Activated CD8-positive, alpha-beta T cell treated with anti-CD3 and anti-CD28 coated beads for 36 hours (primary cell): Measurements from ENCODE around the gene PDE6H. TPM values are rescaled to one million over a fixed set of nuclear protein-coding genes. Genes with fewer than 3 reads are reported as not detected.

ENCODE experiments used
- ATAC-seq: fragments of 200-7000 bp; cut with Tn5 transposase; one replicate; pipeline ENCODE4 v1.10.0; 2021; ENCODE audit warnings: mild to moderate bottlenecking, moderate library complexity
- CTCF ChIA-PET: fragments of 350-600 bp; sonication (Branson Sonifier 250); formaldehyde crosslinking; loops from one replicate; lab custom pipeline; 2021; ENCODE audit warnings: antibody characterized with exemption; lab: Charles Lee
- POLR2A ChIA-PET: fragments of 350-600 bp; sonication (Branson Sonifier 250); formaldehyde crosslinking; loops from one replicate; lab custom pipeline; 2021; ENCODE audit warnings: antibody characterized with exemption; lab: Charles Lee
- DNase-seq: peaks from one replicate; pipeline ENCODE4 v3.0.0-alpha.2; 2020
- H3K27ac Mint-ChIP-seq: one replicate; pipeline ENCODE4 v1.8.0; 2021; ENCODE audit warnings: mild to moderate bottlenecking, mixed read lengths
- H3K27me3 Mint-ChIP-seq: one replicate; pipeline ENCODE4 v1.8.0; 2021; ENCODE audit warnings: mixed read lengths
- H3K36me3 Mint-ChIP-seq: one replicate; pipeline ENCODE4 v1.8.0; 2021; ENCODE audit warnings: low read depth, mixed read lengths
- H3K4me1 Mint-ChIP-seq: one replicate; pipeline ENCODE4 v1.8.0; 2021; ENCODE audit warnings: low read depth, mixed read lengths
- H3K4me3 Mint-ChIP-seq: one replicate; pipeline ENCODE4 v1.8.0; 2021; ENCODE audit warnings: mild to moderate bottlenecking, moderate library complexity, mixed read lengths
- H3K9me3 Mint-ChIP-seq: one replicate; pipeline ENCODE4 v1.8.0; 2021; ENCODE audit warnings: mixed read lengths
- intact Hi-C: fragments of 100-400 bp; cut with micrococcal nuclease; formaldehyde crosslinking; loops from one replicate; pipeline ENCODE4 v1.10.0; 2022
- total RNA-seq, 2 experiments: library from RNA; stranded (reverse); gene quantifications; one replicate each; pipeline ENCODE4 v1.2.3, GENCODE V29; 2021
- TF ChIP-seq, protein P1 (sequence below): fragments of 200-600 bp; IDR thresholded peaks from one replicate; pipeline ENCODE4 v1.8.0; 2022; ENCODE audit warnings: antibody characterized with exemption, mild to moderate bottlenecking

PDE6H gene
- total RNA-seq, 2 experiments from 2014 or later, result not detected

DNA sequence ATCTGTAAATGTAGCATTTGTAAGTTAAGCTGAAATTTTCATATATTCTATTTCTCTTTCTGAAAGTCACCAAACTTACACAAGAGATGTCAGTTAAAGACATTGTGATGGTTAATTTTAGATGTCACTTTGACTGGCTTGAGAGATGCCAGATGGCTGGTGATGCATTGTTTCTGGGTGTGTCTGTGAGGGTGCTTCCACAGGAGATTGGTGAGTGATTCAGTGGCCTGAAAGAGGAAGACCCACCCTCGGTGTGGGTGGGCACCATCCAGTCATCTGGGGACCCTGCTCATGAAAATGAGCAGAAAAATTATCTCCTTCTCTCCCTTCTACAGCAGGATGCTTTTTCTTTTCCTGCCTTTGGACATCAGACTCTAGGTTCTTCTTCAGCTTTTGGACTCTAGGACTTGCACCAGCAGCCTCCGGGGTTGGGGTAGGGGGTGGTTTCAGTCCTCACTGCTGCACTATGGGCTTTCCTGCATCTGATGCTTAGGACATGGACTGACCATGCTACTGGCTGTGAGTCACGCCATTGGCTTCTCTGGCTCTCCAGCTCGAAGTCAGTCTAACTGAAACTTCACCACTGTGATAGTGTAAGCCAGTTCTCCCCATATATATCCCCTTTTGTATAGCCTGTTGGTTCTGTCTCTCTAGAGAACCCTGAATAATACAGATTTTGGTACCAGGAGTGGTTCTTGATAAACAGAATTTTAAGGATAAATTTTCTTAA, 20.9 kb downstream of the PDE6H start:
- no peak overlapping the region for H3K4me3 Mint-ChIP-seq
- ChIA-PET POLR2A (no interaction called here), CTCF (interaction anchor here (0.7 to 6.0 kb wide), 8 partner anchors 9 to 183 kb away, joined by 3 to 95 read pairs (median 10); partner anchors contain the start of genes ARHGDIB, ERP27 and PDE6H)
- H3K36me3 Mint-ChIP-seq, result no peaks in the 10 kb centered on the region
- peaks cover 24% of the 10 kb centered on the region for H3K4me1 Mint-ChIP-seq
- peak overlapping the region; percentile 61 for H3K27ac Mint-ChIP-seq
- H3K9me3 Mint-ChIP-seq, result peaks cover 10% of the 10 kb centered on the region
- ATAC-seq, result peak; percentile 78
- DNase-seq, result peak; percentile 55
- intact Hi-C loops, result loop anchor here (5.0 kb wide), 1 partner anchor 41 kb away; no protein-coding TSS in a partner anchor
- TF ChIP-seq, protein P1, sequence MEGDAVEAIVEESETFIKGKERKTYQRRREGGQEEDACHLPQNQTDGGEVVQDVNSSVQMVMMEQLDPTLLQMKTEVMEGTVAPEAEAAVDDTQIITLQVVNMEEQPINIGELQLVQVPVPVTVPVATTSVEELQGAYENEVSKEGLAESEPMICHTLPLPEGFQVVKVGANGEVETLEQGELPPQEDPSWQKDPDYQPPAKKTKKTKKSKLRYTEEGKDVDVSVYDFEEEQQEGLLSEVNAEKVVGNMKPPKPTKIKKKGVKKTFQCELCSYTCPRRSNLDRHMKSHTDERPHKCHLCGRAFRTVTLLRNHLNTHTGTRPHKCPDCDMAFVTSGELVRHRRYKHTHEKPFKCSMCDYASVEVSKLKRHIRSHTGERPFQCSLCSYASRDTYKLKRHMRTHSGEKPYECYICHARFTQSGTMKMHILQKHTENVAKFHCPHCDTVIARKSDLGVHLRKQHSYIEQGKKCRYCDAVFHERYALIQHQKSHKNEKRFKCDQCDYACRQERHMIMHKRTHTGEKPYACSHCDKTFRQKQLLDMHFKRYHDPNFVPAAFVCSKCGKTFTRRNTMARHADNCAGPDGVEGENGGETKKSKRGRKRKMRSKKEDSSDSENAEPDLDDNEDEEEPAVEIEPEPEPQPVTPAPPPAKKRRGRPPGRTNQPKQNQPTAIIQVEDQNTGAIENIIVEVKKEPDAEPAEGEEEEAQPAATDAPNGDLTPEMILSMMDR, result no peak
- H3K27me3 Mint-ChIP-seq, result no peaks in the 10 kb centered on the region

DNA sequence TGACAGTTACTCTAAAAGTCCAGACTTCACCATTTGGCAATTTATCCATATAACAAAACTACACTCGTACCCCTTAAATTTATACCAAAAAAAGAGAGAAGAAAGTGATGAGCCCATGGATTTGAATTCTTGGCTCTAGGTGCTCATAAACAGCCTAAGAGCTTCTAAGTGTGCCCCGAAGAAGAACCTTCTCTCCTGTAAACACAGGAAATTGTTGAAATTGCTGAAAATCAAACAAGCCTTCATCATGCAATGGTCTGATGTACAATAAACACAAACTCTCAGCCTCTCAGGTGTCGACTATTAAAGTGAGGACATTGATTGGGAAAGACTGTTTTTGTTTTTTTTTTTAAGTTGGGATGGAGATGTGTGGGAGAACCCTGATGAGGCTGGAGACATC, 21.8 kb downstream of the PDE6H start:
- intact Hi-C loops, result loop anchor here (1.0 to 5.0 kb wide), 3 partner anchors 42 to 272 kb away; no protein-coding TSS in a partner anchor
- Mint-ChIP-seq H3K9me3 (peaks cover 10% of the 10 kb centered on the region), H3K27me3 (no peaks in the 10 kb centered on the region), H3K27ac (peak overlapping the region; percentile 61), H3K4me3 (no peak overlapping the region), H3K4me1 (peaks cover 24% of the 10 kb centered on the region), H3K36me3 (no peaks in the 10 kb centered on the region)
- POLR2A ChIA-PET, result interaction anchor here (0.7 to 1.0 kb wide), 4 partner anchors 33 to 149 kb away, joined by 3 read pairs; partner anchors contain the start of gene ARHGDIB
- ATAC-seq, result no peak
- CTCF ChIA-PET, result interaction anchor here (0.8 to 6.0 kb wide), 20 partner anchors 9 to 278 kb away, joined by 3 to 95 read pairs (median 8); partner anchors contain the start of genes ARHGDIB, ERP27, PDE6H and RERG
- TF ChIP-seq, protein P1, result no peak
- no peak for DNase-seq

DNA sequence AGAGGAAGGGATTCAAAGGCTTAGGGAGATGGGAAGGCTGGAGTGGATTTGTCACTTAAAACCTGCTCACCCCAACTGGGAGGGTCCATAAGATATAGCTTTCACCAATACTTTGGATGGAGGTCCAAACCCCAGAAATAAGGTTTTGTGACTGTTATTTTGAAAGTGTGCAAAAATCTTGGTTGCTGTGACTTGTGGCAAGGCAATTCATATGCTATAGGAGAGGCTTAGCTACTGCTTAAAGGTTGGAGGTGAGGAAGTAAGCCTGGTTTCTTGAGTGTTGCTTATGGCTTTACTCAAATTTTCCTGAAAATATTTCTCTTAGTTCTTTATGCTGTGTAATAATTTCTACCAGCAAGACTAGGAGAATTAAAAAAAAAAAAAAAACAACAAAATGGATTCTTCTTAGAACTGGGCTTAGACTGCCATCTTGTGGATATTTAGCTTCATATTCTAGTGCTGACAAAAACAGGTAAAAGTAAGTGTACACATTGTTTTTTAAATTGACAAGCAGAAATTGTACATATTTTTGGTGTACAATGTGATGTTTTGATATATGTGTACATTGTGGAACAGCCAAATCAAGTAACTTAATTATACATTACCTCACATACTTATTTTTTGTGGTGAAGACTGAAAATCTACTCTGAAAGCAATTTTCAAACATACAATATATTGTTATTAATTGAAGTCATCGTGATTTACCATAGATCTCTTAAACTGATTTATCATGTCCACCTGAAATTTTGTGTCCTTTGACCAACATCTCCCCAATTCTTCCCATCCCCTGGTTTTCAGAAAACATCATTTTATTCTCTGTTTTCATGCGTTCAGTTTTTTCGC, 23.0 kb downstream of the PDE6H start:
- Mint-ChIP-seq H3K36me3 (no peaks in the 10 kb centered on the region), H3K4me1 (peaks cover 24% of the 10 kb centered on the region), H3K4me3 (no peak overlapping the region), H3K9me3 (peaks cover 6% of the 10 kb centered on the region), H3K27me3 (no peaks in the 10 kb centered on the region), H3K27ac (peak overlapping the region; percentile 61)
- peak; percentile 51 for ATAC-seq
- intact Hi-C loops, result loop anchor here (1.0 to 5.0 kb wide), 2 partner anchors 151 to 274 kb away; no protein-coding TSS in a partner anchor
- no peak for DNase-seq
- CTCF ChIA-PET, result interaction anchor here (0.6 to 6.0 kb wide), 42 partner anchors 8 to 385 kb away, joined by 3 to 95 read pairs (median 4); partner anchors contain the start of genes ART4, C12orf60, ERP27 and PDE6H
- POLR2A ChIA-PET, result interaction anchor here (0.6 to 1.3 kb wide), 7 partner anchors 8 to 224 kb away, joined by 3 to 4 read pairs (median 3); partner anchors contain the start of gene ARHGDIB
- TF ChIP-seq, protein P1, result peak; percentile 61

DNA sequence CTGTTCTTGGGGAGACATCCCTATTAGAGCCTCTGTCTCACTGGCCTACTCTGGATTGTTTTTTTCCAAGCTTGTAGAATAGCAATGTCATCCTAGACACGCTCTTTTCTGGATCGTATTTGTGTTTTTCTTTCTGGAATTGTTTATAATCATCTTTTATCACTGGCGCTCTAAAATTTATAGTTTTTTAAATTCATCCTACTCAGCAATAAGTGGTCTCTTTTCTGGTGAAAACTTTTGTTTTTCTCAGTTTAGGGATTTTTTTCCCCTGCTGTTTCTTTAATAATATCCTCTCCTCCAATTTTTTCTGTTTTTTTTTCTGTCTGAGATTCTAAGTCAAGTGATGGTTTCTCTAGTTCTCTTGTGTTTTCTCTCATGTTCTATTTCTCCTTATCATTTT, 25.2 kb downstream of the PDE6H start:
- H3K27ac Mint-ChIP-seq, result no peak overlapping the region
- CTCF ChIA-PET, result interaction anchor here (1.3 to 6.0 kb wide), 2 partner anchors 151 to 224 kb away, joined by 4 to 95 read pairs; no protein-coding TSS in a partner anchor

More for the DNA sequence above, 25.2 kb downstream of the PDE6H start:
- POLR2A ChIA-PET, result no interaction called here
- H3K4me1 Mint-ChIP-seq, result peaks cover 24% of the 10 kb centered on the region
- H3K9me3 Mint-ChIP-seq, result no peaks in the 10 kb centered on the region
- TF ChIP-seq, protein P1, result no peak
- intact Hi-C loops, result loop anchor here (5.0 kb wide), 1 partner anchor 276 kb away; no protein-coding TSS in a partner anchor
- no peak overlapping the region for H3K4me3 Mint-ChIP-seq
- no peaks in the 10 kb centered on the region for H3K36me3 Mint-ChIP-seq
- DNase-seq (no peak), ATAC-seq (no peak)
- peaks cover 7% of the 10 kb centered on the region for H3K27me3 Mint-ChIP-seq
